Fibroblast of skin of right biceps (primary cell): ENCODE results near the gene HOMER2.
A peak's percentile ranks its signal among the peaks of the same experiment; 100 is the strongest.
"Not testable (repeated sequence)": the region's sequence is repeated elsewhere in the genome, so short reads cannot be mapped to it uniquely, and the experiment has no call there.

Source experiments
- DNase-seq: peaks from one replicate; pipeline ENCODE4 v3.0.0-alpha.2; 2013

HOMER2 gene

DNA sequence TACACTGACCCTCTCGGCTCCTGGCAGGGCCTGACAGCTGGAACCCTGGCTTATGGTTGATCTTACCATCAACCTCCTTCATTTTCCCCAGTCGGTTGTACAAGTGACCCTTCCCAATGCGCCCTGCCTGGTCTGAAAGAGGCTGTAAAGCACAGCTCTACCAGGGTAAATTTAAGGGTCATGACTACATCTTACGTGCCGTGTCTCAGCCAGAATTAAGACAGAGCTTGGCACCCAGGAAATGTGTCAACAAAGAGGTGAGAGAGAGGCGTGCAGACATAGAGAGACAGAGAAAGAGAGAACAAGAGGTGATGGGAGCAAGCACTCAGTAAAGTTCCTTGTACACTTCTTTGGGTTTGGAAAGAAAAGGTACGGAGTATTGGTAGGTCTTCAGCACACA lies 28.8 kb downstream of the HOMER2 start:
- DNase-seq = no peak

DNA sequence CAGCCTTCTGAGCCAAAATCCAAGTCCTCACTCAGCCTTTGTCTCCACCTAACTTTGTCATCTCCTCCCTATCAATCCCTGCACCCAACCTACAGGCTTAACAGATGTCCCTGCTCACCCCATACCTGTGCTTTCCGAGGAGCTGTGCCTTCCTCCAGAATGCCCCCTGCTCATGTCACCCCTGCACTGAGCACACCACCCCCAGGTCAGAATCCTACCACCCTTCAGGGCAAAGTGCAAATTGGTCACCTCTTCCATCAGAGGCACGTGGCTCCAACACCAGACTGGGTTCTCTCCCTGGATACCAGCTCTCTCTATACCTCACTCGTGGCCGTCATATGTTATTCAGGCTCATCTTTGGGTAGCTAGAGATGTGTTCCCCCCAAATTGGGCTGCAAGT lies 29.8 kb downstream of the HOMER2 start:
- DNase-seq = no peak

DNA sequence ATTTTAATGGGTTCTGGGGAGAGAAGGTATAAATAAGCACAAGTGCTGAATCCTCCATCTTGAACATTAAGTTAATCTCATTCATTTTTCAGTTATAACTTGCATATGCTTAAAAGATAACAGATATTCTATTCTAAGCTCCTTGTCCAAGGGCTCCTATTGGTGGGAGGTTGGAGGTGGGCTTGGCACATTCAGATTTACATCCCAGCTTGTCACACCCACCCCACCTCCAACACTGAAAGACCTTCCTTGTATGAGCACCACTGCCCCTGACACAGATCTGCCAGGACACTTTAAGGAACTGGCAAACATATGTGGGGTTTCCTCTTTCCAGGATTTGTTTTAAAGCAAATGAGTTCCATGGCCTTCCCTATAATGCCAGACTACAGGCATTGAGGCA lies 30.6 kb downstream of the HOMER2 start:
- DNase-seq = no peak

DNA sequence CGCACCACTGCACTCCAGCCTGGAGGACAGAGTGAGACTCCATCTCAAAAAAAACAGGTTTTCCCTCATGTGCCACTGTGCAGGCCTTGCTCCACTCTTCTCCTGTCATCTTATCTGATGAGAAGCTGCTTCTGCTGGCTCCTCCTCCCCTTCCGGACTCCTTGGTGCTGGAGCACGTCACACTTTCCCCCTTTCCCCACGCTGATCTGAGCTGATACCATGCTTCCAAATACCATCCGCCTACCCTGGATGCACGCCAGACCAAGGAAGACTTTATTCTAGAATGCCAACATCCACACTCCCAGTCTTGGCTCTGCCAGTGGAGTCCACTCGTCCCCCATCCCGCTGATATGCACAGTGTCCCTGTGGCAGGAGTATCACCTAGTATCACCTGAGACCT lies 31.3 kb downstream of the HOMER2 start:
- DNase-seq = no peak

DNA sequence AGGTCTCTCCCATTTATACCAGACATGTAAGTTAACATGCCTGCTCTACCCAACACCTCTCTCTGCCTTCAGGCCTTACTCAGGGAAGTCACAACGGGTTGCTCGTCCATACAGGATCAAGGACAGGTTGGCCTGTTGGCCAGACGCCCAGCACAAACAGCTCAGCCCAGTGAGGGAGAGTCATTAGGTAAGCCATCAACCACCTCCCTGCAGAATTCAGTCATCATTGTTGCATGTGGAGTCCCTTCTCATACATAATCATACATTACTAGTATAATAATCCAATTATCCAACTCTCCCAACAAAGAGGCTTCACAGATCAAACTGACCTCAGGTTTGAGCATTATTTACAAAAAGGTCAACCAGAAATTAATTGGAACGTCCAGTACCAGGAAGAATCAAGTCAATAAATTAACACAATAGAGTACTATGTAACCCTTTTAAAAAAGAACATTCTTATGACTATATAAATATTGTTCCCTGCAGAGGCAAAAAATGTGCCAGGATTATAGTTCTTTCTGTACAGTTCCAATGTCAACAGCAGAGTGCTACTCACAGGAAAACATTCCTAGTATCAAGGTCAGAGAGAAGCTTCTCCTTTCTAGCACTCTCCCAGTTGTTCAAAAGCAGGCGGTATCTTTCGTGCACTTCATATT lies 33.2 kb downstream of the HOMER2 start:
- no peak for DNase-seq

DNA sequence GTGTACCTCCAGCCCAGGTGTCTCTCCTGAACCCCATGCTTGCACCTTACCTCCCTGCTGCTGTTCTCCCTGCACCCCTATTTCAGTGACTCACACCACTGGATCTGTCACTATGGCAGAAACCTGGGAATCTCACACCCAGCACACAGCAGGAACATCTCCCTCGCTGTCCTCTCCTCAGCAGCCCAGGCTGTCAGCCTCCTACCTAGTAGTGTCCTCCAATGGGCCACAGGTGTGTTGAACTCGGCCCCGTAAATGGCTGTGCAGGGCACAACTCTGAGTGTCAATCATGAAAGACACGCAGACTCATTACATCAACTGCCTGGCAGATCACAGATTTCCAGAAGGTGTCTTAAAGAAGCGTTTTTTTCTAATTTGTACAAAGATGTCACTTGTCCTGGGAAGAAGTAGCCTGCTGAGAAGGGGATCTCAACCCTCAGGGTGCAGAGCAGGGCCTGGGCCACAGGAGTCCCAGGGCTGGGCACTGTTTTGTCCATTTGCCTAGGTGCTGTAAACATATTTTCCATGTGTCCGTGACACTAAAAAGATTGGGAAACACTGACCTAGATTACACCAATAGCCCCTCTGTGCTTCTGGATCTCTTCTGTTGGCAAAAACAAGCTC lies 33.8 kb downstream of the HOMER2 start:
- no peak for DNase-seq

DNA sequence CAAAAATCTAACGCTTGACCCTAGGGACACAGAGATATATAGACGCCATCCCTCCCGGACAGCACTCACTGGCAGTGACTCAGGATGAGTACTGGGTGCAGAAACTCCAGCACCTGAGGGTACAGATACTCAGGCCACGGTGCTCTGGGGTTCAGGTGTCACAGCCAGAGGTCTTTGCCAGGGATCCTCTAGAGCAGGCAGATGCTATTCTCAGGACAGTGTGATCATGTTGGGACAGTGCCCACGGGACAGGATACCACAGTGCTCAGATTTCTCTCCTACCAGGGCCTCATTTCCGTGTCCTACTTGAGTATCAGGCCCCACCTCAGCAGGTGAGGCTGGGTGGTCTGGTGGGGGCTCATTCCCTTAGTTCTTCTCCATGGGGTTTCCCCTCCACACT lies 34.4 kb downstream of the HOMER2 start:
- DNase-seq = no peak

DNA sequence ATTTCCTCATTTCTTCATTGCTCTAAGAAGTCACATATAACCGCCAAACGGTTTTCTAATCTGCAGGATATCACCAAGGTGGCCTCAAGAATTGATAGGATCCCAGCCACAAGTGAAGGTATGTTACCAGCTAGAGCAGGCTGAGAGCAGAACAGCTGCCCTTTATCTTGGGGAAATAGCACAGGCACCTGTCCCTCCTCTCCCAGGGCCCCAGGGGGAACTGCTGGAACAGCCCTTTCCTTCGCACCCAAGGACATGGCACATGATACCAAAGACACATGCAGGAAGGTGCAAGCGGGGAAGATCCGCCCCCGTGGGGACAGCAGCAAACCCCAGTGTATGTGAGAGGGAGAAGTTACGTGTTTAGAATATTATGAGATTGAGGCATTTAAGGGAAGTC lies 35.3 kb downstream of the HOMER2 start:
- DNase-seq = no peak

DNA sequence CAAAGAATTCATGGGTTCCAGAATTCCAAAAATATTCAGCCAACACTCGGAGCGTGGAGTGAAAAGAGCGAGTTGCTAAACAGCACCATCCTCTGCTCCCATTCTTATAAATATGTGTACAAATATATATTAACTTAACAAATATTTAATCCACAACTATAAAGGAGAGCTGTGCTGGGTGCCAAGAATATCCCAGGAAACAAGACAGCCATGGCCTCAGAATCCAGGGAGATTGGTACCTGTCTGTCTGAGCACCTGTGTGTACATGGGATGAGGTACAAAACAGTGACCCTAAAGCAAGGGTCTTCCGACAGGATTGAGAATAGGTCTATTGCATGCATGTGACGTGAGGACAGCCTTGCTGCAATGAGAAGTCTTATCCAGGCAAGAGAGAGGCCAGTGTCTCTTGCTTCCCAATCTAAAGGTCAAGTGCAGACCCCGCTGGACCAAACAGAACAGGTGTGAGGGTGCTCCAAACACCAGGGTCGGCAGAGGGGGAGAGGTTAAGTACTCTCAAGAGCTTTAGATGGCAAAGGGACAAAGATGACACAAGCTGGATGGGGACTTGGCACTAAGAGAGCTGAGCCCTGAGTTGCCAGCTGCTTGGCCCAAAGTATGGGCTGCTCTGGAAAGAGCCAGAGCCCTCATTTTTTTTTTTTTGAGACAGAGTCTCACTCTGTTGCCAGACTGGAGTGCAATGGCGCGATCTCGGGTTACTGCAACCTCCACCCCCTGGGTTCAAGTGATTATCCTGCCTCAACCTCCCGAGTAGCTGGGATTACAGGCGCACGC lies 36.2 kb downstream of the HOMER2 start:
- DNase-seq = no peak

DNA sequence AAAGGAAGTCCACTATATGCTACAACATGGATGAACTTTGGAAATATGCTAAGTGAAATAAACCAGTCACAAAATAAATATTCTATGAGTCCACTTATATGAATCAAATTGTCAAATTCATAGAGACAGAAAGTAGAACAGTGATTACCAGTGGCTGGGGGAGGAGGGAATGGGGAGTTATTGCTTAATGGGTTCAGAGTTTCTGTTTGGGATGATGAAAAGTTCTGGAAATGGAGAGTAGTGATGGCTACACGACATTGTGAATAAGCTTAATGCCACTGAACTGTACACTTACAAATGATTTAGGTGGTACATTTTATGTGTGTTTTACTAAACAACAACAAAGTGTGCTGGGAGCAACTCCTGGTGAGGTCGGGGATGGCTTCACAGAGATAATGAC lies 38.1 kb downstream of the HOMER2 start:
- DNase-seq = no peak

DNA sequence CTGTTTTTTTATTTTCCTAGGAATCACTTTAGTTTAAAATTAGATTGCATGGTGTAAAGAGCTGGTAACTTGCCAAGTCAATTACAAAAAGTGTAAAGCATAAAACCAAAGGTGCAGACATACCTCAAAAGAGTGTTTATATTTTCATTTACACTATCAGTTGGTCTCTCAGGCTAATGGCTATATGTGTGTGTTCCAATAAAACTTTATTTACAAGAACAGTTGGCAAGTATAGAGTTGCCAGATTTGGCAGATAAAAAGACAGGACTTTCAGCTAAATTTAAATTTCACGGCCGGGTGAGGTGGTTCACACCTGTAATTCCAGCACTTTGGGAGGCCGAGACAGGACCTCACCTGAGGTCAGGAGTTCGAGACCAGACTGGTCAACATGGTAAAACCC lies 41.1 kb downstream of the HOMER2 start:
- DNase-seq = no peak

DNA sequence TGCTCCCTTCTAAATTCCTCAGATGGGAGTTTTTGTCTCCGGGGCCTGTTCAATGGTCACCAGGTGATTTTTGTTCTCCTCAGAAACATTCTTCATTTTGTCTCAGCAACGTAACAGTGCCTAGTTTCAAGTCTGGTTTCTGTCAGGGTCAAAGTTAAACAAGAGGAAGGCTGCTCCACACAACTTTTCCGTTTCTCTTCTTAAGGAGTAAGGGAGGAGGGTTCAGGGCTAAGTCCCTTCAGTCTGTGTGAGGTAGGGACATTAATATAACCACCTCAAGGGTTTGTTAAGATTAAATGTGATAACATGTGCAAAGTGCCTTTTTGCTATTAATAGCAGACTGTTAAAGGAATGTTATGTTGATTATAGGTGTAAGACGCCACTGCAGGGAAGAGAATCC lies 41.8 kb downstream of the HOMER2 start:
- DNase-seq = no peak

DNA sequence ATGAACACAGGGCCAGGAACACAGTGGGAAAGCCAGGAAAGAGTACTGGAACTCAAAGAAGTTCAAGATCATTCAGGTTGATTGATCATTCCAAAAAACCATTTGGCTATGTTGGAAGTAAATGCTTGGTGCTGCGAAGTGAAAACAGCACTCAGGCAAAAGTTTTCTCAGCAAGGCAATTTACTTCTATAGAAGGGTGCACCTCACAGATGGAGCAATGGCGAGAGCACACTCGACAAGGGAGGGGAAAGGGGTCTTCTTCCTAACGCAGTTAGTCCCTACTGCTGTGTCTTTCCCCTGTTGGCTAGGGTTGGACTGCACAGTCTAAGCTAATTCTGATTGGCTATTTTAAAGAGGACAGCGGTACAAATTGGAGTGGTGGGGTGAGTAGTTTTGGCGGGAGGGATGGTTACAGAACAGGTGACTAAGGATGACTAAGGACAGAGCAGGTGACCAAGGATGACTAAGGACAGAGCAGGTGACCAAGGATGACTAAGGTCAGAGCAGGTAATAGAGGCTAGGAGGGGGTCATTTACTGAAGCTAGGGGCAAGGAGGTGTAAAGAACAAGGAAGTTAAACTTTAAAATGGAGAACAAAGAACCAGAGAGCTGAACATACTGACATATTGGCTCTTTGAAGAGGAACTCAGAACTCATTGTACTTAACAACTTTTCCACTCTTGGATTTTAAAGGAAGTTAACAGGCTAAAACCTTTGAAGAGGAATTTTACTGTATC lies 43.3 kb downstream of the HOMER2 start:
- DNase-seq = no peak

DNA sequence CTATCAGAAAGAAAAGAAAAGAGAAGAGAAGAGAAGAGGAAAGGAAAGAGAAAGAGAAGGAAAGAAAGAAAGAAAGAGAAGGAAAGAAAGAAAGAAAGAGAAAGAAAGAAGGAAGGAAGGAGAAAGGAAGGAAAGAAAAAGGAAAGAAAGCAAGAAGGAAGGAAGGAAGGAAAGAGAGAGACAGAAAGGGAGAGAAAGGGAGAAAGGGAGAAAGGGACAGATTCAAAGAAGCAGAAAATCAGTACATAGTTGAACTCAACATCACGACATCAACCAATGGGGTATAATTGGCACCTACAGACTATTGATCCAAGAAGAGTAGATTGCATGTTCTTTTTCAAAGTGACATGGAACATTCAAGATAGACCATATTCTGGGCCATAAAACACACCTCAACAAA lies 45.2 kb downstream of the HOMER2 start:
- DNase-seq = no peak

DNA sequence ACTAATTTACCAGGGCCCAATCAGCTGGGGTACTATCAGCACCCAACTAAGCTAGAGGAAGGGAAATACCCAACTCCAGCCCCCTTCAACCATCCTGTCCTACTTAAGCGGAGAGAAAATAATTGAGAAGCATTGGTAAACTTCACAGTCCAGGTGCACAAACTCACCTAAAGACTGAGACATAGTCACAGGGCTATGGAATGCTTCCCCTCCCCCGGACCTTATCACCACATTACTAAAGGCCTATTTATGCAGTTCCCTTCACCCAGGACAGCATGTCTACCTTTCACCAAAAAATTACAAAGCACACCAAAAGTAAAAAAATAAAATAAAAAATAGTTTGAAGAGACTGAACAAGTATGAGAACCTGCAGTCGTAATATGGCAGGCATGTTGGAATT lies 47.9 kb downstream of the HOMER2 start:
- DNase-seq = no peak

DNA sequence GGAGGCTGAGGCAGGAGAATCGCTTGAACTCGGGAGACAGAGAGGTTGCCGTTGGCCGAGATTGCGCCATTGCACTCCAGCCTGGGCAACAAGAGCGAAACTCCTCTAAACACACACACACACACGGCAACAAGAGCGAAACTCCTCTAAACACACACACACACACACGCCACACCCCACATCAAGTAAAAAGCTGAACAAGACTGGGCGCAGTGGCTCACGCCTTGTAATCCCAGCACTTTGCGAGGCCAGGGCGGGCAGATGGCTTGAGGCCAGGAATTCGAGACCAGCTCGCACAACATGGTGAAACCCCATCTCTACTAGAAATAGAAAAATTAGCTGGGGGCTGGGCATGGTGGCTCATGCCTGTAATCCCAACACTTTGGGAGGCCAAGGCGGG lies 49.0 kb downstream of the HOMER2 start:
- DNase-seq = no peak

DNA sequence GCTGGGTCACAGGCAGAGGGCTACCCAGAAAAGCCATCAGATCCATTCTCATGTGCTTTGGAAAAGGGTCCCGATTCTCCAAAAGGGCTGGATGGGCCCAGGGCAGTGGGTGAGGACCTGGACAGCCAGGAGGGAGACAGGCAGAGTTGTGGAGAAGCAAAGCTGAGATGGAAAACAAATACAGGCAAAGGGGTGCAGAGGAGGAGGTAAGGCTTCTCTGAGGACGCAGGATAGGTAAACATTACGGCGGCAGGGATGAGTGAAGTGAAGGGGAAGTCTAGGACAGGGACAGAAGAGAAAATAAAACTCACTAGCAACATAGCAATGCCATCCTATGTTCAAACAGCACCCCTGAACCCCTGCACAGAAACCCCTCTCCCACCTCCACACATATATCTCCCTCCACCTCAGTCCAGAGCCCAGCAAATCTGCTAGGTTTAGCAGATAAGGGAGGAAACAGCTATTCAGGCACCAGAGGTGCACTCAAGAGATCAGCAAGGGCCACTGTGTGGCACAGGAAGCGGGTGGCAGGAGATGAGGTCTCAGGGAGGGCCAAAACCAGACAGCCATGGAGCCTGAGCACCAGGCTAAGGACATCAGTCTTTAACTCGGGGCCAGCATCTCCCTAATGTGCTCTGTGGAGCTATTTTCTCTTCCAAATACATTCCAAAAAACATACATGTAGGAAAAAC lies 51.3 kb downstream of the HOMER2 start:
- DNase-seq = no peak

DNA sequence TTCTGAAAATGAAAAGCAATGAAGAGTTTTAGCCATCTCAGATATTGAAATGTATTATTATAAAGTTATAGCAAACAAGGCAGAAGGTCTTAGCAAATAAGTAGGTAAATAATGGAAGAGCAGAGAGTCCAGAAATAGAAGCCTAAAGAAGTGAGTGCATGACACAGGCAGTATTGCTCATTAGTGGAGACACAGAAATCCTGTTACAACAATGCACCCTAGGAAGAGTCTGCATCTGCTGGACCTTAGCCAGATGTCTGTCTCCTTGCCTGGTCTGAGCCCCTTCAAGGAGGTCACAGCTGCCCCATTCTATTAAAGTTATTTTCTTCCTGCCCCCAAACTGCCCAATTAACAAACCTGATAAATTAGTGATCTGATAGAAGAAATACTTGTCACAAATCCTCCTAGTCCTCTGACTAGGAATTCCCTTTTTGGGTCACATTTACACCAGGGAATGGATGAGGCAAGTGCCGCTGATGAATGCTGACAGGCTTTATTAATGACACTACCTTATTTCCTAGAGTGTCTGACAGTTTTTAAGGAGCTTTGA lies 51.9 kb downstream of the HOMER2 start:
- DNase-seq = peak; percentile 14

DNA sequence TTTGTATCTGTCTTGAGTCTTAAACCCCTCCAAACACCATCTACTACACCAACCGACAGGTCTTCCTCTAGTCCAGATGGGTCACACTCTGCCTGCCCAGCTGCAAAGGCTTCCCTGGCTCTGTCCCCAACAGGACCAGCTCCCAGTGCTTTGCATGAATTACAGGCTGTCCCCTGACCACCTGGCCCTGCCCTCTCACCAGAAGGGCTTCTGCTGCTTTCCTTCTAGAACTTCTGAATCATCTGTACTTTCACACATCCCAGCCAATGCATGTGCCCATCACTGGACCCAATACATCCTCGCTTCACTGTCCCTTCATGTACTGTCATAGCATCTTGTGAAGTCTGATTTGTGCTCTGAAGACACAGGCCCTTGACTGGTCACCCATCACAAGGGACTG lies 53.6 kb downstream of the HOMER2 start:
- no peak for DNase-seq

DNA sequence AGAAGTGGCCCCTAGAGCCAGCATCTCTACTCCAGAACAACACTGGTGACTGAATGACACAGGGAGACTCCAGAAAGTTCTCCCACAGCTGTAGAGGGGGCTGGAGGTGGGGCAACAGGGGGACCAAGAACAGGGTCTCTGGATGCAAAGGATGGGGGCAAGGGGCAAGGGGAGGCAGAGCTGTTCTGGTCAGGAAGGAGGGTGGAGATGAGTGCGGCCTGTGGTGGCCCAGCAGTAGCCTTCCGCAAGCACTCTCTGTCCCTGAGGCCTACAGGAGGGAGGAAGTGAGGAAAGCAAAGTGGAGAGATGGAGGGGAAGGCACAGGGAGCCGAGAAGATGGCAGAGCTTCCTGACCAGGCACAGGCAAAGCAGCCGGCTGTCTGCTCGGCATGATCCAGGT lies 56.5 kb downstream of the HOMER2 start:
- DNase-seq = no peak

DNA sequence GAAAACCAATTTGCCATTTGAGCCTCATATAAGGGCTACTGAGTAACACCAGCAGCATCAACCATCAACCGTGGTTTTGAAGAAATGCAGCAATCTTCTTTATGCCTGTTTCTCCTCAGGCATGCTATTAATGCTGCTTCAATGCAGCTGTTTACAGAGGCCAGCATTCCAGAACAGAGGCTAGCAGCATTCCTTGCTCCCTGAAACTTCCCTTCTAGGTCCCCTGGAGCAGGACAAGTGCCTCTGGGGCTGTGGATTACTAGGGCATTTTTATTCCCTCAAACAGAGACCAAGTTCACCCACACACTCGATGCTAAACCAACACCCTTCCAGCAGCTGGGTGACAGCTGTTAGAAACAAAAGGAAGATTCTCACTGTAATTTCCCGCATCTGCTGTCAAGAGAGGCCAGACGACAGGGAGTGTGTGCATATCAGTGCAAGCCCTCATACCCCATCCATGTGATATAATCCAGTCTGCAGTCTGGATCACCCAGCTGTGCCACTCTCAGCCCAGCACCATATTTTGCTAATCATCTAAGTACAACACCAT lies 57.5 kb downstream of the HOMER2 start:
- DNase-seq = peak; percentile 35

DNA sequence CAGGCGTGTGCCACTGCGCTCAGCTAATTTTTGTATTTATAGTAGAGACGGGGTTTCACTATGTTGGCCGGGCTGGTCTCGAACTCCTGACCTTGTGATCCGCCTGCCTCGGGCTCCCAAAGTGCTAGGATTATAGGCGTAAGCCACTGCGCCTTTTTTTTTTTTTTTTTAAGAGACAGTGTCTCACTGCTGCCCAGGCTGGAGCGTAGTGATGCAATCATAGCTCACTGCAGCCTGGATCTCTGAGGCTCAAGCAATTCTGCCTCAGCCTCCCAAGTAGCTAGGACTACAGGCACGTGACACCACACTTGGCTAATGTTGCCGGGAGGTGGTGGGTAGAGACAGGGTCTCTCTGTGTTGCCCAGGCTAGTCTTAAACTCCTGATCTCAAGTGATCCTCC lies 59.0 kb downstream of the HOMER2 start:
- DNase-seq = not testable (repeated sequence)
